Lung (tissue), 12 donors: Measurements from ENCODE around the gene DOP1B. TPM values are rescaled to one million over a fixed set of nuclear protein-coding genes. Genes with fewer than 3 reads are reported as not detected.
"Not testable (repeated sequence)": the region's sequence is repeated elsewhere in the genome, so short reads cannot be mapped to it uniquely, and the experiment has no call there.

Source experiments
- ATAC-seq: fragments of 200-7000 bp; cut with Tn5 transposase; one replicate; pipeline ENCODE4 v1.9.1; 2020; ENCODE audit warnings: moderate number of reproducible peaks; ENCODE audit not compliant: insufficient read depth, low FRiP score
- DNase-seq, 3 donors: peaks; one replicate each; pipeline ENCODE4 v3.0.0-alpha.2; 2013 to 2017
- H3K27ac ChIP-seq, 2 donors: one replicate each; pipeline ENCODE4 v1.5.1; 2013; ENCODE audit warnings: mild to moderate bottlenecking in 2 of 2, moderate library complexity in 2 of 2, control low read depth in 1 of 2, inconsistent platforms in 1 of 2, low read depth in 1 of 2, low read length in 1 of 2
- H3K27me3 ChIP-seq, 3 donors: one replicate each; pipeline ENCODE4 v1.5.1; 2013; ENCODE audit warnings: low read length in 2 of 3; ENCODE audit not compliant: control insufficient read depth in 3 of 3, insufficient read depth in 3 of 3
- H3K36me3 ChIP-seq, 4 donors: one replicate each; pipeline ENCODE4 v1.5.1; 2013; ENCODE audit warnings: low read length in 4 of 4, mild to moderate bottlenecking in 1 of 4, moderate library complexity in 1 of 4; ENCODE audit not compliant: control insufficient read depth in 4 of 4, insufficient read depth in 4 of 4
- H3K4me1 ChIP-seq, 5 donors: one replicate each; pipeline ENCODE4 v1.5.1; 2013; ENCODE audit warnings: low read length in 5 of 5, mild to moderate bottlenecking in 2 of 5, moderate library complexity in 1 of 5; ENCODE audit not compliant: control insufficient read depth in 5 of 5, insufficient read depth in 5 of 5
- H3K4me3 ChIP-seq: one replicate; pipeline ENCODE4 v1.5.1; 2013; ENCODE audit warnings: mild to moderate bottlenecking, control low read depth, moderate library complexity
- H3K9ac ChIP-seq, 2 donors: one replicate each; pipeline ENCODE4 v1.5.1; 2013; ENCODE audit warnings: low read length in 2 of 2, control low read depth in 1 of 2; ENCODE audit not compliant: insufficient read depth in 1 of 2
- H3K9me3 ChIP-seq, 4 donors: one replicate each; pipeline ENCODE4 v1.5.1; 2013; ENCODE audit warnings: low read length in 3 of 4, mild to moderate bottlenecking in 1 of 4, moderate library complexity in 1 of 4; ENCODE audit not compliant: control insufficient read depth in 4 of 4, insufficient read depth in 3 of 4
- WGBS, 2 donors: extraction: QIAGEN DNeasy Blood & Tissue Kit; methylation state at CpG; one replicate each; pipeline ENCODE4 v1.1.7; 2013; 5-methylcytosine and 5-hydroxymethylcytosine counted together
- polyA plus RNA-seq, 2 donors: library from polyadenylated mRNA; stranded (reverse); fragments of 200-250 nt; gene quantifications; one replicate each; pipeline ENCODE4 v1.2.1, GENCODE V29; 2013
- total RNA-seq, 2 donors: library from RNA; depleted of rRNA in 1 of 2; stranded (reverse); fragments of >200 nt in 1 of 2; gene quantifications; one replicate each; pipeline ENCODE4 v1.2.1, GENCODE V29; 2014 to 2021
- TF ChIP-seq, protein P1 (sequence below): IDR thresholded peaks from 2 replicates; pipeline ENCODE4 v1.5.1; 2012; ENCODE audit warnings: mild to moderate bottlenecking; ENCODE audit errors: control extremely low read depth, extremely low read depth
- donor health status: control.
- donor health status: control.
- donor health status: Bipolar disorder and iron deficiency.
- donor health status: healthy.
- donor health status: DM: yes; HTN: yes; CAD: no.

The DOP1B gene
- total and polyA plus RNA-seq, 4 donors = 5.2 to 23.7 (median 11.2) TPM

DNA sequence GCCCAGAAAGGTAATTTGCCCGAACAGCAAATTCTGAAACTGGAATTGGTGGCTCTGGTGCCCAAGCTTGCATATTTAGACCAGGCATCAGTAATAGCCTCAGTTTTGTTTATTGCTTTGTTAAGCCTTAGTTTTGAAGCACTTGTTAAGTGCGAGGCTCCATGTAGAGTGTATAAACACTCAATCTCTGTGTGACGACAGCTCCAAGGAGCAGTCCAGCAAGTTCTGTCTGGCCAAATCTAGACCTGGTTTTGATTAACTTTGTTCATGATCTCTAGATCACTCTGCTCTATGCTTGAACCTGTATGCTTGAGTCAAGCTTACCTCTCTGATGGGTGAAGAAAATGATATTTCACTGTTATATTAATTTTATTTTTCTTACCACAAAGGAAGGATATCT, 37.4 kb downstream of the DOP1B start:
- Histone ChIP-seq H3K9me3 (peaks cover 0 to 2% (median 0%) of the 10 kb centered on the region in 4 donors), H3K9ac (no peak overlapping the region), H3K36me3 (peaks cover 0 to 1% (median 0%) of the 10 kb centered on the region in 4 donors), H3K27me3 (no peaks in the 10 kb centered on the region), H3K27ac (no peak overlapping the region), H3K4me1 (no peaks in the 10 kb centered on the region), H3K4me3 (no peak overlapping the region)
- 62 to 88% methylated on average over 3 of the region's 3 CpGs for WGBS, 2 donors
- peak in 2 of 3 donors; percentile 46 to 67 for DNase-seq
- TF ChIP-seq, protein P1, sequence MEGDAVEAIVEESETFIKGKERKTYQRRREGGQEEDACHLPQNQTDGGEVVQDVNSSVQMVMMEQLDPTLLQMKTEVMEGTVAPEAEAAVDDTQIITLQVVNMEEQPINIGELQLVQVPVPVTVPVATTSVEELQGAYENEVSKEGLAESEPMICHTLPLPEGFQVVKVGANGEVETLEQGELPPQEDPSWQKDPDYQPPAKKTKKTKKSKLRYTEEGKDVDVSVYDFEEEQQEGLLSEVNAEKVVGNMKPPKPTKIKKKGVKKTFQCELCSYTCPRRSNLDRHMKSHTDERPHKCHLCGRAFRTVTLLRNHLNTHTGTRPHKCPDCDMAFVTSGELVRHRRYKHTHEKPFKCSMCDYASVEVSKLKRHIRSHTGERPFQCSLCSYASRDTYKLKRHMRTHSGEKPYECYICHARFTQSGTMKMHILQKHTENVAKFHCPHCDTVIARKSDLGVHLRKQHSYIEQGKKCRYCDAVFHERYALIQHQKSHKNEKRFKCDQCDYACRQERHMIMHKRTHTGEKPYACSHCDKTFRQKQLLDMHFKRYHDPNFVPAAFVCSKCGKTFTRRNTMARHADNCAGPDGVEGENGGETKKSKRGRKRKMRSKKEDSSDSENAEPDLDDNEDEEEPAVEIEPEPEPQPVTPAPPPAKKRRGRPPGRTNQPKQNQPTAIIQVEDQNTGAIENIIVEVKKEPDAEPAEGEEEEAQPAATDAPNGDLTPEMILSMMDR = no peak
- ATAC-seq = peak; percentile 66

DNA sequence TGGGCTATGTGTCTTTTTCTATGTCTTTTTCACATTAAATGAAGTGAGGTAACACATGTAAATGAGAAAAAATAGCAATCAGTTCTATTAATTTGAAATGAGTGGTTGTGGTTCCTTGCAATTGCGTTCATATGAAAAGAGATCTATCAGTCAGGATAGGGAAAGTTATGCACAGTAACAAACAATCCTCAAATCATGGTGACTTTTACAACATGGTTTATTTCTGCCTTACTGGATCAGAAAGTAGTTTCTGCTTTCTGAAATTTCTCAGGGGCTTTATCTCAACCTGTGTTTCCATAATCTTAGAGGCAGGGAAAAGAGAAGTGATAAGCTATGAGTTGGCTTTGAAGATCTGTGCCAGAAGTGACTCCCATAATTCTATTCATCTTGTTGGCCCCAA, 39.0 kb downstream of the DOP1B start:
- no peak for DNase-seq
- Histone ChIP-seq H3K4me1 (no peaks in the 10 kb centered on the region), H3K9me3 (peaks cover 0 to 2% (median 0%) of the 10 kb centered on the region in 4 donors), H3K9ac (no peak overlapping the region), H3K4me3 (no peak overlapping the region), H3K27me3 (no peaks in the 10 kb centered on the region), H3K36me3 (peaks cover 0 to 8% (median 0%) of the 10 kb centered on the region in 4 donors), H3K27ac (no peak overlapping the region)
- TF ChIP-seq, protein P1 = no peak
- no peak for ATAC-seq
- 97 to 100% methylated on average over 1 of the region's 1 CpG for WGBS, 2 donors

DNA sequence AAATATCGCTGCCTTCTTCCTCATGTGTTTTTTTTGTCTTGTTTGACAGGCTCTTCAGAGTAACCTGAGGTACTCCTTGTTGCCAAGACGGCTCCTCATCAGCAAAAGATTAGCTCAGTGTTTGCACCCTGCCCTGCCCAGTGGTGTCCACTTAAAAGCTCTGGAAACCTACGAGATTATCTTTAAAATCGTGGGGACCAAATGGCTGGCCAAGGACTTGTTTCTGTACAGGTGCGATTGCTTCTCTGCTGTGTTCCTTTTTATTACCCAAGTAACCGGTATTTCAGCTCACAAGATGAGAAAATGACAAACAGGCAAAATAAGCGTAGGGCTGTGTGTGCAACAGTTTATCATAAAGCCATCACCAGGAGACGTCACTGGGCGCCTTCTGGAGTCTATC, 42.4 kb downstream of the DOP1B start:
- ATAC-seq = no peak
- WGBS, 2 donors = 77 to 88% methylated on average over 9 of the region's 9 CpGs
- no peak overlapping the region for H3K27ac ChIP-seq

GRCh38 chr21:36199575-36199974, 43.0 kb downstream of the DOP1B start:
- H3K9ac ChIP-seq, H3K4me3 ChIP-seq, H3K4me1 ChIP-seq, H3K27me3 ChIP-seq, DNase-seq, H3K9me3 ChIP-seq, ATAC-seq, H3K27ac ChIP-seq, H3K36me3 ChIP-seq: not testable (repeated sequence)
- 59 to 92% methylated on average over 5 of the region's 5 CpGs for WGBS, 2 donors

More for the DNA sequence above, 42.4 kb downstream of the DOP1B start:
- Histone ChIP-seq H3K9ac (no peak overlapping the region), H3K36me3 (peaks cover 0 to 8% (median 1%) of the 10 kb centered on the region in 4 donors), H3K4me1 (no peaks in the 10 kb centered on the region), H3K9me3 (peaks cover 0 to 2% (median 0%) of the 10 kb centered on the region in 4 donors), H3K27me3 (no peaks in the 10 kb centered on the region), H3K4me3 (no peak overlapping the region)
- TF ChIP-seq, protein P1 = no peak
- DNase-seq = no peak
